GM19099 (cell line): ENCODE data around the gene ARL10.

ENCODE experiments used
- POLR2A ChIP-seq: IDR thresholded peaks from 3 replicates; pipeline ENCODE4 v1.6.1; 2011; ENCODE audit warnings: low read depth; ENCODE audit not compliant: insufficient read length; ENCODE audit errors: extremely low read depth

Gene ARL10, protein sequence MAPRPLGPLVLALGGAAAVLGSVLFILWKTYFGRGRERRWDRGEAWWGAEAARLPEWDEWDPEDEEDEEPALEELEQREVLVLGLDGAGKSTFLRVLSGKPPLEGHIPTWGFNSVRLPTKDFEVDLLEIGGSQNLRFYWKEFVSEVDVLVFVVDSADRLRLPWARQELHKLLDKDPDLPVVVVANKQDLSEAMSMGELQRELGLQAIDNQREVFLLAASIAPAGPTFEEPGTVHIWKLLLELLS

GRCh38 chr5:176365351-176366231 lies at the start of gene ARL10:
Gene ARL10 (plus strand): TSS chr5:176365487. CDS start chr5:176365564, 77 bp downstream.
- no peak for TF ChIP-seq POLR2A

DNA sequence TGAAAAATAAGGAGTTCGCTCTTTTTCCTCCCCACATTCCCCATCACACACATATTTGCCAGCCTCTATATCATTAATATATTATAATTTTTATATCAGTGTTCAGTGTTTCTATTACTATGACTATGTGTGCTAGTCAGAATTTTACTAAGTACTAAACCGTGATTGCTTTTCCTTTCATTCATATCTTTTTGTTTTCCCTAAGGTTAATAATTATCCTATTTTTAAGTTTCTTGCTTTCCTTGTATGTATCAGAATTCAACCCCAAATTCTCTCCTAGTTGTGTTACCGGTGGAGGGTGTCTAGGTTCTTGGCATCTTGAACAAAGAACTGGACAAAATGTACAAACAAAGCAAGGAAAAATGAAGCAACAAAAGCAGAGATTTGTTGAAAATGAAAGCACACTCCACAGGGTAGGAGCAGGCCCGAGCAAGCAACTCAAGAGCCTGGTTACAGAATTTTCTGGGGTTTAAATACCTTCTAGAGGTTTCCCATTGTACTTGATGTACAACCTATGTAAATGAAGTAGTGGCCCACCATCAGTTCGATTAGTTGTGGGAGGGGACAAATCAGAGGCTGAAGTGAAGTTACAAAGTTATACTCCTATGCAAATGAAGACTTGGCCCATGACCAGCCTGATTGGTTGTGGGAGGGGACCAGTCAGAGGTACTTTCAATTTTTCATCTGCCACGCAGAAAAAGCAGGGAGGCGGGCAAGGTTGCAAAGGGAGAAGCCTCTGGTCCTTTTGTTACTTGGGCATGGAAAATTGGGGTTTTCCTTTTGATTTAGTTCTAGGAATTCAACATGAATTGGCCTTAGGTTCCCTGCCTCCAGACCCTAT lies 47.5 kb upstream of the ARL10 start:
- TF ChIP-seq POLR2A: no peak

GRCh38 chr5:176319827-176320554 lies 45.3 kb upstream of the ARL10 start:
- no peak for TF ChIP-seq POLR2A

DNA sequence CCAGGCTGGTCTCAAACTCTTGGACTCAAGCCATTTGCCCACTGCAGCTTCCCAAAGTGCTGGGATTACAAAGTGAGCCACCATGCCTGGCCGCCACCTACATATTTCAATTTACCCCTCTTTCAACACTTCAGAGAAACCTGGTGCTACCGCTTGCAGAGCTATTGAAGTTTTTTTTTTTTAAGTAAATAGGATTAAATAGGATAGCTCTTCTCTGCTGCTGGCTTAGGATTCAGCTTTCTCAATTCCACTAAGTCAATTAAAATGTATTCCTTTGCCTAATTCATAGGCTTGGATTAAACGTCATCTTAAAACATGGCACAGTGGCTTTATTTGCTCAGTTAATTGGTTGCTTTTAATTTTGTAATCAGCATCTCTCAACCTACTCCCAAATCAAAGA lies 44.7 kb upstream of the ARL10 start:
- no peak for TF ChIP-seq POLR2A

DNA sequence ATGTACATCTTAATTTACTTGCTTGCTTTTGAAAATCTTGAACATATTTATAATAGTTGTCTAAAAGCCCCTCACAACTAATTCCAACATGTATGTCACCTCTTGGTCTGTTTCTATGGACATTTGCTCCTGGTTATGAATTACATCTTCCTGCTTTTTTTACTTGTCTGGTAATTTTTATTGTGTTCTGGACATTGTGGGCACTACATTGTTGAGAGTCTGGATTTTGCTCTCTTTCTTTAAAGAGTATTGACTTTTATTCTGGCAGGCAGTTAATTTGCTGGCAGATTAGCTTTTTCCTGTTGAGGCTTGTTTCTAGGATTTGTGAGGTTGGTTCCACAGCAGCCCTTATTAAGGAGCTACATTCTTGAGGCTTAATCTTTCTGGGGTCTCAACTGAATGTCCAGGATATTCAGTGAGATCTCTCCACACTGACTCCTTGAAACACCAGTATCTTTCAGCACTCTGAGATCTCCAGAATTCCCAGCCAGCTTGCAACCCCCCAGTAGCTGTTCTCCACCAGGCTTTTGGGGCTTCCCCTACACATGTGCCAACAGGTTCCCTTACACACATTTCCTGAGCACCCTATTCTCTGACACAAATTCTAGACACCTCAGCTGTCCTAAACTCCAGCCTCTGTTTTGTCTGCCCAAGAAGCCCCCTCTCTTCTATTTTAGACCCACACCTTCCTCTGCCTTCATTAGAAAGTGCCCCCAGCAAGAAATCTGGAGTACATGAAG lies 31.1 kb upstream of the ARL10 start:
- TF ChIP-seq POLR2A: no peak

DNA sequence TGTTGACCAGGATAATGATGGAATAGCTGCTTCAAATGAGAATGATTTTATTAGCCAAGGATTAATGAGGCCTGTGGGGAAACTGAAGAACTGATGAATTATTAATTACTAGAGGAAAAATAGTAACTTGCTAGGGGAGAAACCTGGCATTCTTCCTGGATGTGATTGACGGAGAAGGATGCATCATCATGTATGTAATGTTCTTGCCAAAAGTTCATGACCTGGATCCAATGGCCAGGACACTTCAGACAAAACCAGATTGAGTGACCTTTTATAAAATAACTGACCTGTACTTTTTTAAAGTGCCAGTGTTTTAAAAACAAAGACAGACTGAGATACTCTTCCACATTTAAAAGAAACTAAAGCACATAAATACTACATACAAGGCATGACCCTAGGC lies 27.4 kb upstream of the ARL10 start:
- TF ChIP-seq POLR2A: no peak

GRCh38 chr5:176339304-176339703 lies 26.0 kb upstream of the ARL10 start:
- TF ChIP-seq POLR2A: no peak

GRCh38 chr5:176341325-176342157 lies 23.7 kb upstream of the ARL10 start:
- no peak for TF ChIP-seq POLR2A

GRCh38 chr5:176342158-176342483 lies 23.2 kb upstream of the ARL10 start:
- TF ChIP-seq POLR2A: no peak

DNA sequence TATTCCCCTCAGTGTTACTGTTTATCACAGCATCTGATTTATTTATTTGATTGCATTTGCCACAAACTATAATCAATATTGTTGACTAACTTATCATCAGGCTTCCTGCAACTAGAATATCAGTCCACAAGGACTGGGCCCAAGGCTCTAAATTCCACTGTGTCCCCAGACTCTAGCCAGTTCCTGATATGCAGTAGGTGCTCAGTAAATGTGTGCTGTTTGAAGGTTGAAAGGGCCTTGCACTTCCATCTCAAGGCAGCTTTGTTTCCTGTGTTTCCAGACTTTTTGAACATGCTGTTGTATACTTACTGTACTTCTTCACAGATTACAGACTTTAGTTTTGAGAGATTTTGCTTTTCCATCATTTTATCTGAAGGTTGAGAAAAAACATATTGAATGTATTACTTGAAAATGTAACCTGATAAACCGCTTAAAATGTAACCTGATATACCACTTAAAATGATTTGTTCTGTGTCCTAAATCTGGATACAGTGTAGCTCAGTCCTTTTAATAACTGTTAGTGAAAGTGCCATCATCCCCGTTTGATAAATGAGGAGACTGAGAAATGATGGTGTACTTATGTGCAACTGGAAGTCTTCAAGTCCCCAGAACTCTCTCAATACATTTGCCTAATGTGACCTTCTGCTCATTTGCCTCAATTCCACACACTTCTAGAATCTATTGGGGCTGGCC lies 22.4 kb upstream of the ARL10 start:
- TF ChIP-seq POLR2A: no peak

DNA sequence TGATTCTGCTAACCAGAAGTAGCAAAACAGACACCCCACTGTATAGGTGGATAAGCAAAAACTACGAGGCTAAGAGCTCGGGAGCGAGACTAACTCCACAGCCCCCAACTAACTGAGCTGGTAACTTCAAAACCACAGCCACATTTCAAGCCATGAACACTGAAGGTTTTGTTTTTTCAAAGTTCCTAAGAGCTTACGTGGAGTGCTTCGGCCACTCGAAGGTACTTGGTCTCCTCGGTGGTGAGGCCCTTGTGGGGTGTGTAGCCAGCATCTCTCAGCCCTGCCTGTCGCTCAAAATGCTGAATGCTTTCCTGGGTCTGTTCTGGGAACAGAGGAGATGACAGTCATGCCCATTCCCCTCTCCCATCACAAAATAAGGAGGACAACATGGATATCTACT lies 14.9 kb upstream of the ARL10 start:
- no peak for TF ChIP-seq POLR2A

- TF ChIP-seq POLR2A: no peak
Measured at GRCh38 chr5:176352116-176352878, 13.0 kb upstream of the ARL10 start.
